WTC11 (cell line): ENCODE data around the gene DBN1.

ENCODE experiments used
- CREB1 ChIP-seq: sonication (generic); formaldehyde crosslinking; IDR thresholded peaks from 2 replicates; pipeline ENCODE4 v1.8.0; 2023; ENCODE audit warnings: mild to moderate bottlenecking, missing genetic modification reagents
- IRF2 ChIP-seq: sonication (generic); formaldehyde crosslinking; IDR thresholded peaks from 2 replicates; pipeline ENCODE4 v1.8.0; 2022; ENCODE audit warnings: low read depth, missing genetic modification reagents, borderline replicate concordance
- JAZF1 ChIP-seq: fragments of 250-450 bp; sonication (Bioruptor Pico); IDR thresholded peaks from 2 replicates; pipeline ENCODE4 v1.9.0; 2021; ENCODE audit warnings: moderate library complexity, mild to moderate bottlenecking, inconsistent platforms
- NR2C2 ChIP-seq: sonication (generic); formaldehyde crosslinking; IDR thresholded peaks from 2 replicates; pipeline ENCODE4 v1.8.0; 2022; ENCODE audit warnings: mild to moderate bottlenecking, missing genetic modification reagents
- SMAD4 ChIP-seq: sonication (generic); formaldehyde crosslinking; IDR thresholded peaks from 2 replicates; pipeline ENCODE4 v1.8.0; 2022; ENCODE audit warnings: mild to moderate bottlenecking, missing genetic modification reagents
- SOX15 ChIP-seq: fragments of 250-450 bp; sonication (Bioruptor Pico); IDR thresholded peaks from 2 replicates; pipeline ENCODE4 v1.9.0; 2021; ENCODE audit warnings: mild to moderate bottlenecking
- TEAD4 ChIP-seq: sonication (generic); formaldehyde crosslinking; IDR thresholded peaks from 2 replicates; pipeline ENCODE4 v1.8.0; 2022; ENCODE audit warnings: mild to moderate bottlenecking, missing genetic modification reagents
- ZNF416 ChIP-seq: fragments of 250-450 bp; sonication (Bioruptor Pico); IDR thresholded peaks from 2 replicates; pipeline ENCODE4 v1.9.0; 2021; ENCODE audit warnings: mild to moderate bottlenecking, inconsistent platforms
- TF ChIP-seq, protein P1 (sequence below): fragments of 200-600 bp; IDR thresholded peaks from 2 replicates; pipeline ENCODE4 v1.8.0; 2022; ENCODE audit warnings: antibody characterized with exemption
- TF ChIP-seq, protein P2 (sequence below): fragments of 250-450 bp; sonication (Bioruptor Pico); conservative IDR thresholded peaks from 2 replicates; pipeline ENCODE4 v1.9.0; 2021; ENCODE audit warnings: mild to moderate bottlenecking
- TF ChIP-seq, protein P3 (sequence below): sonication (generic); formaldehyde crosslinking; IDR thresholded peaks from 2 replicates; pipeline ENCODE4 v1.8.1; 2022; ENCODE audit warnings: low read depth, missing genetic modification reagents, borderline replicate concordance
- TF ChIP-seq, protein P4 (sequence below): sonication (generic); formaldehyde crosslinking; IDR thresholded peaks from 2 replicates; pipeline ENCODE4 v1.8.1; 2023; ENCODE audit warnings: mild to moderate bottlenecking, missing genetic modification reagents, moderate library complexity
- TF ChIP-seq, protein P5 (sequence below): sonication (generic); formaldehyde crosslinking; IDR thresholded peaks from 2 replicates; pipeline ENCODE4 v1.8.0; 2022; ENCODE audit warnings: missing genetic modification reagents

DNA sequence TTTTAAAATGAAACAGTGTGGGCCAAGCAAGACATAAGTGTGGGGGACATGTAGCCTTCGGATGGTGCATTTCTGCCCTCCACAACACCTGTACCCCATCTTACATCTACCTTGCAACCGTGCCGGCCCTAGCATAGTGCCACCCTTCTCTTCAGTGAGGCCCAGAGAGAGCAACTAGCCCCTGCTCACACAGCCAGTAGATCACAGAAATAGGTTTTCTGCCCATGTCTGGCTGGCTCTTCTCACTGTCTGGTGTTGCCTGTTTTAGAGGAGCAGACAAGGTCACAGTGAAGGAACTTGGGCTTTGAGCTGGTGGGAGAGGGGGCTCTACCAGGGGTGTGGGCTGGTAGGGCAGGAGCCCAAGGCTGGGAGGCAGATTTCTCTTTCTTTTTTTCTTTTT, 12.8 kb upstream of the DBN1 start:
- TF ChIP-seq, protein P1, sequence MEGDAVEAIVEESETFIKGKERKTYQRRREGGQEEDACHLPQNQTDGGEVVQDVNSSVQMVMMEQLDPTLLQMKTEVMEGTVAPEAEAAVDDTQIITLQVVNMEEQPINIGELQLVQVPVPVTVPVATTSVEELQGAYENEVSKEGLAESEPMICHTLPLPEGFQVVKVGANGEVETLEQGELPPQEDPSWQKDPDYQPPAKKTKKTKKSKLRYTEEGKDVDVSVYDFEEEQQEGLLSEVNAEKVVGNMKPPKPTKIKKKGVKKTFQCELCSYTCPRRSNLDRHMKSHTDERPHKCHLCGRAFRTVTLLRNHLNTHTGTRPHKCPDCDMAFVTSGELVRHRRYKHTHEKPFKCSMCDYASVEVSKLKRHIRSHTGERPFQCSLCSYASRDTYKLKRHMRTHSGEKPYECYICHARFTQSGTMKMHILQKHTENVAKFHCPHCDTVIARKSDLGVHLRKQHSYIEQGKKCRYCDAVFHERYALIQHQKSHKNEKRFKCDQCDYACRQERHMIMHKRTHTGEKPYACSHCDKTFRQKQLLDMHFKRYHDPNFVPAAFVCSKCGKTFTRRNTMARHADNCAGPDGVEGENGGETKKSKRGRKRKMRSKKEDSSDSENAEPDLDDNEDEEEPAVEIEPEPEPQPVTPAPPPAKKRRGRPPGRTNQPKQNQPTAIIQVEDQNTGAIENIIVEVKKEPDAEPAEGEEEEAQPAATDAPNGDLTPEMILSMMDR, result no peak
- TF ChIP-seq IRF2 (CRISPR knock-in tag) (no peak), NR2C2 (CRISPR knock-in tag) (no peak), JAZF1 (CRISPR knock-in tag) (no peak), SOX15 (CRISPR knock-in tag) (no peak), ZNF416 (CRISPR knock-in tag) (no peak), SMAD4 (CRISPR knock-in tag) (no peak), CREB1 (CRISPR knock-in tag) (no peak), TEAD4 (no peak)
- TF ChIP-seq, protein P2, sequence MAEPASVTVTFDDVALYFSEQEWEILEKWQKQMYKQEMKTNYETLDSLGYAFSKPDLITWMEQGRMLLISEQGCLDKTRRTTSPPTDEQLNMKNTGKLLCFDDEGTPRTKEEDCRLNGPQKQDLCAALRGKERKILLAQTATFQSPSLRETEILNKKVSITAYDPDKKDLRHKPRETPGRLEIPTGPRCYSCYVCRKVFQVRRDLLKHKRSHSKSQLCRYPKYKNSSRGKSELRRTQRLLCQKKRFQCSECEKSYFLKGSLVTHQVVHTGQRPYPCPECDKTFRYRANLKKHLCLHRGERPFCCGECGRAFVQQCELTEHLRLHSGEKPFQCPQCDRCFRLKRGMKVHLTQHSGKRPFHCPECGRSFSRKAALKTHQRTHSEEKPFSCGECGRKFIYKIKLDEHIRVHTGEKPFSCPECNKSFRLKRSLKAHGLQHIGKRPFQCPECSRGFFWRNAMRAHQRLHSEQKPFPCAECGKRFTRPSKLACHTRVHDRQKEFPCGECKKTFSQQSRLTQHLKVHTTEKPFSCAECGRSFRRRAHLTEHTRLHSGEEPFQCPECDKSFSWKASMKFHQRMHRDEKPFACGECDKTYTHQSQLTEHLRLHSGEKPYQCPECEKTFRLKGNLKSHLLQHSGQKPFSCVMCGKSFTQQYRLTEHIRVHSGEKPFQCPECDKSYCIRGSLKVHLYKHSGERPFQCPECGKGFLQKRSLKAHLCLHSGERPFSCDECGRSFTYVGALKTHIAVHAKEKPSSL (CRISPR knock-in tag), result no peak
- TF ChIP-seq, protein P3, sequence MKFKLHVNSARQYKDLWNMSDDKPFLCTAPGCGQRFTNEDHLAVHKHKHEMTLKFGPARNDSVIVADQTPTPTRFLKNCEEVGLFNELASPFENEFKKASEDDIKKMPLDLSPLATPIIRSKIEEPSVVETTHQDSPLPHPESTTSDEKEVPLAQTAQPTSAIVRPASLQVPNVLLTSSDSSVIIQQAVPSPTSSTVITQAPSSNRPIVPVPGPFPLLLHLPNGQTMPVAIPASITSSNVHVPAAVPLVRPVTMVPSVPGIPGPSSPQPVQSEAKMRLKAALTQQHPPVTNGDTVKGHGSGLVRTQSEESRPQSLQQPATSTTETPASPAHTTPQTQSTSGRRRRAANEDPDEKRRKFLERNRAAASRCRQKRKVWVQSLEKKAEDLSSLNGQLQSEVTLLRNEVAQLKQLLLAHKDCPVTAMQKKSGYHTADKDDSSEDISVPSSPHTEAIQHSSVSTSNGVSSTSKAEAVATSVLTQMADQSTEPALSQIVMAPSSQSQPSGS (CRISPR knock-in tag), result no peak
- TF ChIP-seq, protein P4, sequence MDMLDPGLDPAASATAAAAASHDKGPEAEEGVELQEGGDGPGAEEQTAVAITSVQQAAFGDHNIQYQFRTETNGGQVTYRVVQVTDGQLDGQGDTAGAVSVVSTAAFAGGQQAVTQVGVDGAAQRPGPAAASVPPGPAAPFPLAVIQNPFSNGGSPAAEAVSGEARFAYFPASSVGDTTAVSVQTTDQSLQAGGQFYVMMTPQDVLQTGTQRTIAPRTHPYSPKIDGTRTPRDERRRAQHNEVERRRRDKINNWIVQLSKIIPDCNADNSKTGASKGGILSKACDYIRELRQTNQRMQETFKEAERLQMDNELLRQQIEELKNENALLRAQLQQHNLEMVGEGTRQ (CRISPR knock-in tag), result no peak
- TF ChIP-seq, protein P5, sequence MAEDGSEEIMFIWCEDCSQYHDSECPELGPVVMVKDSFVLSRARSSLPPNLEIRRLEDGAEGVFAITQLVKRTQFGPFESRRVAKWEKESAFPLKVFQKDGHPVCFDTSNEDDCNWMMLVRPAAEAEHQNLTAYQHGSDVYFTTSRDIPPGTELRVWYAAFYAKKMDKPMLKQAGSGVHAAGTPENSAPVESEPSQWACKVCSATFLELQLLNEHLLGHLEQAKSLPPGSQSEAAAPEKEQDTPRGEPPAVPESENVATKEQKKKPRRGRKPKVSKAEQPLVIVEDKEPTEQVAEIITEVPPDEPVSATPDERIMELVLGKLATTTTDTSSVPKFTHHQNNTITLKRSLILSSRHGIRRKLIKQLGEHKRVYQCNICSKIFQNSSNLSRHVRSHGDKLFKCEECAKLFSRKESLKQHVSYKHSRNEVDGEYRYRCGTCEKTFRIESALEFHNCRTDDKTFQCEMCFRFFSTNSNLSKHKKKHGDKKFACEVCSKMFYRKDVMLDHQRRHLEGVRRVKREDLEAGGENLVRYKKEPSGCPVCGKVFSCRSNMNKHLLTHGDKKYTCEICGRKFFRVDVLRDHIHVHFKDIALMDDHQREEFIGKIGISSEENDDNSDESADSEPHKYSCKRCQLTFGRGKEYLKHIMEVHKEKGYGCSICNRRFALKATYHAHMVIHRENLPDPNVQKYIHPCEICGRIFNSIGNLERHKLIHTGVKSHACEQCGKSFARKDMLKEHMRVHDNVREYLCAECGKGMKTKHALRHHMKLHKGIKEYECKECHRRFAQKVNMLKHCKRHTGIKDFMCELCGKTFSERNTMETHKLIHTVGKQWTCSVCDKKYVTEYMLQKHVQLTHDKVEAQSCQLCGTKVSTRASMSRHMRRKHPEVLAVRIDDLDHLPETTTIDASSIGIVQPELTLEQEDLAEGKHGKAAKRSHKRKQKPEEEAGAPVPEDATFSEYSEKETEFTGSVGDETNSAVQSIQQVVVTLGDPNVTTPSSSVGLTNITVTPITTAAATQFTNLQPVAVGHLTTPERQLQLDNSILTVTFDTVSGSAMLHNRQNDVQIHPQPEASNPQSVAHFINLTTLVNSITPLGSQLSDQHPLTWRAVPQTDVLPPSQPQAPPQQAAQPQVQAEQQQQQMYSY (CRISPR knock-in tag), result no peak
